Hypothalamus (tissue), 51 donors: ENCODE results near the gene EYS.

Source experiments
- DNase-seq, 51 donors: peaks; one replicate each; lab custom pipeline; 2025; lab: John Stamatoyannopoulos, UW

Gene EYS

DNA sequence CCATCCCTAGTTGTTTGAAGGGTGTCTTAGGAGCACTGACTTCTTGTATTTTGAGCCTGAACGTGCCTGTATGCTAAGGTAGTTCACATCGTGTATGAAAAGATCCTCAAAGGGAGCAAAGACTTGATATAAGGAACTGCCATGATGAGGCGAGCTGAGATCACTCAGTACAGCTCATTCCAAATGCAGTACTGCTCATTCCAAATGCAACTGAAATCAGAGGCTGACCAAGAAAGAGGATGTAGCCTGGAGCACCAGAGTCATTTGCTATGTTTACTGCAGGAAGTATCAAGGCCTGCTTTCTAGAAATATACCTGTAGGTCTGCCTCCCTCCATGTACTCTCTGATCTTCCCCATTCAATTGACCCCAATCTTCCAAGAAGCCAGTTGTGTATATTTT, 832.2 kb downstream of the EYS start:
- DNase-seq = no peak

DNA sequence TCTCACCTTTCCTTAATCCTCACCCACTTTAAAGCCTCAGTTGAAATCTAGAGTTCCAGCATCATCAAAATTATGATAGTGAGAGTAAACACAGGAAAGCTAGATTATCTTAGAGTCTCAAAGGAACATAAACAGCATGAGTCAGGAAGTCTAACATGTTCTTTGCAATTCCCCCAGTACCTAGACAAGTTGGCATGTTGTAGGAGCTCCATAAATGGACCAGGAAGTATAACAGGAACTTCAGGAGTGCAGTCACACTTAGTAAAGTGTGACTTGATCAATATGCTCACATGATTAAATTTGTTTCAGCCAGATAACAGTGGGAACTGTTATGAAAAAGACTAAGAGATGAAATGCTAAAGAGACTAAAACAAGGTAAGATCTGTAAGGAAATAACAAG, 834.4 kb downstream of the EYS start:
- no peak for DNase-seq

DNA sequence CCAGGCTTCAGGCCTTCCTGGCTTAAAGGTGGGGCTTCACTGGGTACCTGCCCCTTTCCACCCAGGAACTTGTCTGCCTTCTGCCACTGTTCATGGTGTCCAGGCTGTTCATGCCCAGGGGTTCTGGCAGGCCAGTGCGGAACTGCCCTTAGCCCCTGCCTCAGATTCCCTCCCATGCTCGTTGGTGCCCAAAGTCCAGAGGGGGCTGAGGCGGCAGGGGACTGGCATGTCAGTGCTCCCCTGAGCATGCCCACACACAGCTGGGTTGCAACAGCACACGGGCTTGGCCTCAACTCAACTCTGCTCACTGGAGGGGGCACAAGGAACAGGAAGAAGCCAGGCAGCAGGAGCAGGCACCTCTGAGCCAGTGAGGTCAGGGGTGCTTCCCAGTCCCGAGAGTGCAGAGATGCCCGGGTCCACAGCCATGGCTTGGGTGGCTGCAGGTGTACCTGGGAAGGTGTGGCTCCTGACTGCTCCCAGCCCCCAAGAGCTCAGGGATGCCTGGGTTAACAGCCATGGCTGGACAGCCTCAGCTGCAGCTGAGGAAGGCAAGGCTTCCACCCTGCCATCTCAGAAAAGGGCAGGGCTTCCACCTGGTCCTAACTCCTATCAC, 845.9 kb downstream of the EYS start:
- no peak for DNase-seq

DNA sequence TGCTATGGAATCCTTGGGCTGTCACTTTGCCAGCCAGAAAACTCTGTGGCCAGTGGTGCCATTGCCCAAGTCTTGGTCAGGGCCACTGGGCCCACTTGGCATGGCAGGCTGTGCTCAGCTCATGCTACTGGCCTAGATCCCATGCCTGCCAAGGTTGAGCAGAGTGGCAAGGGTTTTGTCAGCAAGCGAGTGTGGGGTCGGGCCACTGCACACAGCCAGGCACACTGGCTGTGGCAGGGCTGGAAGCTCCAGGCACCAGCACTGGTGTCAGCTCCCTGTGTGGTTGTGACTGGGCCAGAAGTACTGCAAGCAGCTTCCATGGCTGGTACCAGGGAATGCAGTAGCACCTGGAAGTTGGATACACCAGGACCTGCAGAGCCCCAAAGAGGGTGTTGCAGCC, 846.8 kb downstream of the EYS start:
- DNase-seq = no peak

DNA sequence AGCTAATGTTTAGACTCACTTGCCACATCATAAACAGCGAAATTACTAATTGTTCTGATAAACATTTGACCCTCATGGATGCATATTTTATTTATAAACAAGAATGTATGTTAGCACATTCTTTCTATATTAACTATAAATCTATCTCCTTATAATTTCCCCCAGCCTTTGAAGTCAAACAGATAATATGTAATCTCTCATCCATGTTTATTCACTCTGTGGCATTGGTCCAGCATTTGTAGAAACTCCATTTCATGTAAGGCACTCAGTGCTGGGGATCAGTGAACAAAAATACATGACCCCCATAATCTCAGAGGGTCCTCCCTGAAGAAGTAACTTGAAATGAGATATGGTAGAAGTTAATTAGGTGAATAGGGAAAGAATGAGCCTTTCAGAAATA, 856.9 kb downstream of the EYS start:
- no peak for DNase-seq

DNA sequence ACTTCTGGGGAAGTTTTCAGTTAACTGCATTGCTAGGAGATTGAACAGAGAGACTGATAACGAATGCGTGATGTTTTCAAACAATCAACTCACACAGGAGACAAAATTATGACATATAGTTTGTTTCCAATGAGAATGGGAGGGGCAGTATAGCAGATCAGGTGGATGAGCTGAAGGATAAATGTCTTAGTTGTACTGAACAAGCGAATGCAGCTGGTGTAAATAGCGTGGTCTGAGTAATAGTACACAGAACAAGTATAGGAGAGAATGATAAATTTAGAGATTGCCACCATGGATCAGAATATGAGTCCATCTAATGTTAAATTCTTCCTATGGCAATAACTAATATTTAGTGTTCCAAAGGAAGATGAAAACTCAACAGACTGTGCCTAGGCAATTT, 858.6 kb downstream of the EYS start:
- no peak for DNase-seq

DNA sequence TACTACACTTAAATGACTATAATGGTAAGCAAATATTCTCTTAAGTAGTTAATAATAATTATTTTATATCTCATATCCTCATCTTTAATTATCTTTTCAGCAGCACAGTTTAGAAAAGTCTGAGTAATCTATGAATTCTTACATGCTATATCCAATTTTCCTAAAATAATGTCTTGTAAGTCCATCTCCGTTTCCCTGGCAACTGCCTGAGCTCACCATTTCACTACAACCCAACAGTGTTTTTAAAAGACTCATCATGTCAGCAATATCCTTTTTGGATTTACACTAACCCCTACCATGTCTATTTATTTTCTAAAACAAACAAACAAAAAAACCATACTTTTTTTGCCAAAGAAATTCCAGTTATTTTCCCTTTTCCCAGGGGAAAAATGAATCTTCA, 859.6 kb downstream of the EYS start:
- DNase-seq = no peak

DNA sequence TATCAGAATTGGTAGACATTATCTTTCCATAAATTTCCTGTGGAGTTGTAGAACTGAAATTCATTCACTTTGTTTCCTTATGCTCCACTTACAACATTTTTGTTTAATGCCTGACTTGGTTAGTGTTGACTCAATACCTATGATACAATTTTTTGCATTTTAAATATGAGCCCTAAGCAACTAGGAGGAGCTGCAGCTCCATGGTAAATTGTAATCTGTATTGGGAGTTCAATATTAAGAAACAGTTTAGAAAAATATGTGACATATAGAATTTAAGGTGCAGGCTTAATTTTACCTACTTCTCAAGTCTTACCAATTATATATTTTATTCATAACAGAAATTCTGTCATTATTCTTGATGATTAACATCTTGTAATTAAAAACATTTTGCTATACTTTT, 868.3 kb downstream of the EYS start:
- DNase-seq = no peak

DNA sequence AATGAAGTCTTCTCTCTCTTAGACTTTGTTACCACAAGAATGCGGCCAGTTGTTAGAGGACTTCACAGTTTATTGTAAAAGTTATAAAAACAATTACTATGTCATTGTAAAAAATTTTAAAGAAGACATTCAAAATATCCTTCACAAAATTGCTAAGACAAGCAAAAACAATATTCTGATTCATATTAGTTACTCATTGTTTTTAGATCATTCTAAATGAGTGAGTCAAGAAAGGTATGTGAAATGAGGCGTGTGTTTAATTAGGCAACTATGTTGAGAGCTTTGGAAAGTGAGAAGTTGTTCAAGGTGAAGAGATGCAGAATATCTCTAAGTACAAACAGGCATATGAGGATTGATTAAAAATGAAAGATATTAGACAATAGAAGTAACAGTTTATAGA, 875.3 kb downstream of the EYS start:
- DNase-seq = no peak

DNA sequence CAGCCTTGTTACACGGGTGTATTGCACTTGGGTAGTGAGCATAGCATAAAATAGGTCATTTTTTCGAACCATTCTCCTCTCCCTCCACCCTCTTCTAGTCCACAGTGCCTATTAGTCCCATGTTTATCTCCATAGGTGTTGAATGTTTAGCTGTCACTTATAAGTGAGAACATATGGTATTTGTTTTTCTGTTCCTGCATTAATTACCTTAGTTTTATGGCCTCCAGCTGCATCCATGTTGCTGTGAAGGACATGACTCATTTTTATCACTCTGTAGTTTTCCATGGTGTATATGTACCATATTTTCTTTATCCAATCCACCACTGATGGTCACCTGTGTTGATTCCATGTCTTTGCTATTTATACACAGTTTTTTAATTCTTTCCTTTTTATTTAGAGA, 889.5 kb downstream of the EYS start:
- DNase-seq = no peak

DNA sequence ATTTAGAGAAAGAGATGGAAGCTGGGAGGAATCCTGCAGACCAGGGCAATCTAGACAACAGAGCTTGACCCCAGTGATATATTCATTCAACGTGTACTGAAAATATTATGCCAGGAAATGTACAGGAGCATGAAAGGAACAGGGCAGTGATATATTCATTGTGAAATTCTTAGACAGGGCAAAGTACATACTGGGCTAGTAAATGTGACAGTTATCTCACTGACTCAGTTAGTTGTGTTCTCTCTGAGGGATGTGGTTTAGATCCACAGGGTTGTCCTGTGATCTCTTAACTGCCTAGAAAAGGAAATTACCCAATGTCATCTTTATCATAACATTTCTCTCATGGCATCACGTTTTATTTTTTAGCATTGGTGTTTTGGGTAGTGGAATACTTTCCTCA, 891.3 kb downstream of the EYS start:
- no peak for DNase-seq

DNA sequence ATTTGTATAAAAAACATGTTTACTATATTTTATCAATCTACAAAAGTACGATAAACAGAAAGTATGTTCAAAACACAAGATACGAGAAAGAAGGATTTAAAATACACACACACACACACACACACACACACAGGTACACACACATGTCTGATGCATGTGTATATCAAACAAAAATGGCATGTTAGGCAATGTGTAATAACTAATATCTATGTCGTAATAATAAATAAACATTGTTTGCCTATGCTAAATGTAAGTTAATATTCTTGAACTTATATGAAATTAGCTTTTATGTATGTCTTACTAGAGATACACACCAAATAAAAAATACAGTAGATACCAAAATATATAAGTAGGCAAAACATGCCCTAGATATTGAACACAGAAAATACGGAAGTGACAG, 894.9 kb downstream of the EYS start:
- no peak for DNase-seq

DNA sequence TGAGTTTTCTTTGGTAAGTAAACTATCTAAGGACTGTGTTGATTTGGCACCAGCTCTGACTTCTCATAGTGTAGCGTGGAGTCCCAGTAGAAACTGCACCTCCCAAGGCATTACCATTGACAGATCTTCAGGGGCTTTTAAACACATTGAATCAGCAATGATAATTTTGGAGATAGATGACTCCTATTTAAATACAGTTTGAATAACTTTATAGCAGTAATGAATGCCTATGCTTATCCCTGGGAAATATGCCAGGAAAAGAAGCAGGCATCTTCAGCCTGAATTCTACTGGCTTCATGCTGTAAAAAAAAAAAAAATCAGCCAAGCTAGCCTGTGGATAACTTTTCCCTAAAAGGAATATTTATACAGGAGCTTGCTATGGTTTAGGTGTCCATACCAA, 895.9 kb downstream of the EYS start:
- DNase-seq = no peak

DNA sequence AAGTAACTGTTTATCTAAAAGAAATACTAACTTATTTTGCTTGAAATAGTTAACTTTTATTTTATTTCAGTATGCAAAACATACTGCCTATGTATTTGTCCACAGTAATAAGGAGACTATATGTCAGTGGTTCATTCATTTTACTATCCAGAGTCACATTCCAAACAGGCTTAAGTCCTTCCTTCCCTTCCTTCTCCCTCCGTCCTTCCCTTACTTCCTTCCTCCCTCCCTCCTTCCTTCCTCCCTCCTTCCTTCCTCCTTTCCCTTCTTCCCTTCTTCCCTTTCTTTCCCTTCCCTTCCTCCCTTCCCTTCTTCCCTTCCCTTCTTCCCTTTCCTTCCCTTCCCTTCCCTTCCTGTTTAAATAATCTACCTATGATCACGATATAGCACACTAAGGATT, 899.2 kb downstream of the EYS start:
- DNase-seq = no peak

DNA sequence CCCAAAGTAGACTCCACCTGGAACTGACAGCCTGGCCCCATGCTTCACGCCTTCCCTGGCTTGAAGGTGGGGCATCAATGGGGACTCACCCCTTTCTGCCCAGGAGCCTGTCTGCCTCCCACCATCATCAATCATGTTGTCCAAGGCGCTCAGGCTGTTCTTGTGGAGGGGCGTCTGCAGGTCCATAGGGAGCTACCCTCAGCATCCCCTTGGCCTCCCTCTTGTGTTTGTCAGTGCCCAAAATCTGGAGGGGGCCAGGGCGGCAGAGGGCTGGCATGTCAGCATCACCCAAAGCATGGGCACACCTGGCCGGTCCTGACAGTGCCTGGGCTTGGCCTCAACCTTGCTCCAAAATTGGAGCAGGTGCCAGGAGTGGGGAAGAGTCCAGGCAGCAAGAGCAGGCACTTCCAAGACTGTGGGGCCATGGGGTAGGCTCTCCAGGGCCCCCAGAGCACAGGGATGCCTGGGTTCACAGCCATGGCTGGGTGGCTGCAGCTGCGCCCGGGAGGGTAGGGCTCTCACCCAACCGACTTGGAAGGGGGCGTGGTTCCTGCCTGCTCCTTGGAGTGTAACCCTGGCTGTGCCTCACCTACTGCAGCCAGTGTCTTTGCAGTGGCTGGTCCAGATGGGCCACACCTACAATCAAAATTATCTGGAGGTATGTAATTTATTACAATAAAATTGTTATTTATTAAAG, 903.4 kb downstream of the EYS start:
- DNase-seq = no peak

DNA sequence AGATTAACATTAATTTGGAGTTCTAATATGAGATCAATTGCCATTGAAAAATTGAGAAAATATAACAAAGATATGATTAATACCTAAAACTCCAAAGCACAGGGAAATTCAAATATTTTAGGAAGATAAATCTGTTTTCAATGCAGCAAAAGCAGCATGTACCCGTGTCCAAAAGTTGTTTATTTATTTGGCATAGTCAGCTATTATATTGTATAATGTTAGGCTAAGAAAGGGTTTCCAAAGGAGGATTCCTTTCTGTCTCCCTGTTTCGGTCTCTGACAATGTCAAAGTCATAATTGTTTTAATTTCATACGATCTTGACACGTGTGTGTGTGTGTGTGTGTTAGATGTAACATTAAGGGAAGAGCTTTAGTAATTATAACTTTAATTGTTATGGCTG, 914.5 kb downstream of the EYS start:
- no peak for DNase-seq

DNA sequence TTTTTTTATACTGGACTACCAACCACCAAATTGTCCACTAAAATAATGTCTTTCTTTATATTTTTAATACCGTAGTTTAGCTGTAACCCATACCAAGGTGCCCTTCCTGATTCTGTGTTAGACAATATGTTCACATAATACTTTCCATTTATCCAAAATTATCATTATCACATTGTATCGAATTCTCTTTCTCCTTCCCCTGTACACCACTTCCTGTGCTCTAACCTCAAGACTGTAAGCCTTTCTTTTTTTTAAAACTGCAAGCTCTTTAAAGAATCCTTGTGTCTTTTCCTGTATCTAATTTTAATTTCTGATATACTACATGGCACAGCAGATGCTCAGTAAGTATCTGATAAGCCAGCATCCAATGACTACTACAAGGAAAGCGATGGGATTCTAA, 917.5 kb downstream of the EYS start:
- no peak for DNase-seq

DNA sequence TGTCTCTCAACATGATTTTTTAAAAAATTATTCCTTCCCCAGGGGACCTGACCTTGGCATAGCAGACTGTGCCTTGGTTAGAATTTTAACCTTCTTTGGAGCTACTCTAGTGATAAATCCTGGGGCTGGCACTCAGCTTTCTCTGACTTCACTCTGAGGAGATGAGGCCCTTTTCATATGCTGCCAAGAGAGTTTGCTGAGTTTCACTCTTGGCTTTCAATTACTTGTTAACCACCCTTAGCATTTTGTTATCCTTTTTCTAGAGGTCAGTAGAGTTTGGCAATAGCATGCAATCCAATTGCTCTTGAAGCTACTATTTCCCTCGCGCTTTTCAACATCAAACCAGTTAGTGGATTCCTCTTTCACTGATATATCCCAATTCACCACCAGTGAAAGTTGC, 920.3 kb downstream of the EYS start:
- DNase-seq = no peak

DNA sequence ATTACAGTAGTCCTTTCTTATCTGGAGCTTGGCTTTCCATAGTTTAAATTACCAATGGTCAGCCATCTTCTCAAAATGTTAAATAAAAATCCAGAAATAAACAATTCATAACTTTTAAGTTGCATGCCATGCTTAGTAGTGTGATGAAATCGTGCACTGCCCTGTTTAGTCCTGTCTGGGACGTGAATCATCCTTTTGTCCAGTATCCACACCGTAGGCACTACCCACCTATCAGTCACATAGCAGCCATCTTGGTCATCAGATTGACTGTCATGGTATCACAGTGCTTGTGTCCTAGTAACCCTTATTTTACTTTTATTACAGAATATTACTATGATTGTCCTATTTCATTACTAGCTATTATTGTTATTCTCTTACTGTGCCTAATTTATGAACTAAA, 924.1 kb downstream of the EYS start:
- DNase-seq = no peak

DNA sequence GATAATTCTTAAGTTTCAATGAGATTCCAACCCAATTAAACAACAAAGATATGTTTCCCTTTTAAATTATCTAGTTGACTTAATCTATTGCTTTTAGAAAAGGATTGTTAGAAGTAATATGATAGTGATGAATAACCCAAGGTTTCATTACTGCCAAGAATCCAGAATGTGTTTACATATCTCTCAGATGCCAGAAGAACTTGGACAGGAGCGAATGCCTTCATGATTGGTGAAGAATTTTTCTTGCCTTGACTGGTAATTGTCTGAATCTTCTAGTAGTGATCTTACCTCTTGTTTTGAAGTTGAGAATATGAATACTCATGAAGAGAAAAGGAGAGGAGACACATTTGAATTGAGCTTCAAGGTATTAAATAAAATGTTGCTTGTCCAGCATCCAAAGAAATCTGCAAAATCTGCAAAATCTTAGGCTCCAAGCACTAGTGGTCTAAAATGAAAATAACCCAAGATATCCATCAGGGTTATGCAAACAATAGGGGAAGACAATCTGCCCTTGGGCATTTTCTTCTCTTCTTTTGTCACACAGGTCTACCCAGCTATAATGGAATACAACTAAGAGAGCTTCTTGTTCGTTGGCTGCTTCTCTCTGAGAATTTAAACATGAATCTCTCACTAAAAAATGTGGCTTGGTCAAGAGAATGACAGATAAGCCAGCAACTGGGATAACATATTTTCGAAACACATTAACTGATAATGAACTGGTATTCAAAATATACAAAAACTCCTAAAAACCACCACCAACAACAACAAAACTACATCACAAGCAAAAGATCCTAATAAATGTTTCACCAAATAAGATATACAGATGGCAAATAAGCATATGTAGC, 928.9 kb downstream of the EYS start:
- DNase-seq = no peak

DNA sequence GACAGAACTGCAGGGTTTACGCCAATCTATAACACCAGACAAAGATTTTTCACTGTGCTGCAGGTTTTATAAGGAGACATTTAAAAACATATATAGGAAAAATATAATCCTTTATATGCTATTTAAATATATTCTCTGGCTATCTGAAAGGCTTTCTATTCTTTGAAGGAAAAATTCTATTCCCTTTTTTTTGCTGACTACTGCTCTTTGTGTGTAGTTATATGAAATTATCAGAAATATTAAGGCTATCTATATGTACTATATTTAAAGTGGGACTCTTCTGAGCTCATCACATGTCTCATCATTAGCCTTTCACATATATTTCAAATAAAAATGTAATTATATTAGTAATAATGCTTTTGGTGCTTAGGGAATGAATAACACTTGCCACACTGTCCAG, 930.7 kb downstream of the EYS start:
- no peak for DNase-seq

DNA sequence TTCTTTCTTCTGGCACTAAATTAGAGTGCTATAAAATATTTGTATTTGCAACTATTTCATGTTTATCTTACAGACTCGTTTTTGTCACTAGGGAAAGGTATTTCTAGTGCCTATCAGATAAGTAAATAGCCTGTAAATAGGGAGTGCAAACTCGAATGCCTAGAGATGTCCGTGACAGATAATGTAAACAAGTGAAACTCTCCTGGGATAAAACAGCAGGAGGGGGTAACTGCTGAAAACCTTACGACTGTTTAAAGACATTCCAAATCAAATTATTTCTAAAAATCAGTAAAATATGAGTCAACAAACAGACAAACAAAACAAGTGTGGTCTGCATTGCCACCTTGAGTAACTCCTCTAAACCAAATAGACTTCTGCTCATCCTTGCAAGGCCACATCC, 932.1 kb downstream of the EYS start:
- no peak for DNase-seq
